Liver (tissue), 3 donors: Measurements from ENCODE around the gene PRR36.

ENCODE experiments used
- FOXA1 ChIP-seq: IDR thresholded peaks from 2 replicates; pipeline ENCODE4 v1.6.1; 2016; ENCODE audit warnings: antibody characterized with exemption
- FOXA2 ChIP-seq: IDR thresholded peaks from 2 replicates; pipeline ENCODE4 v1.6.1; 2016; ENCODE audit warnings: antibody characterized with exemption
- HNF4A ChIP-seq, 2 donors: conservative IDR thresholded peaks; 2 replicates each; pipeline ENCODE4 v1.6.1; 2016; ENCODE audit warnings: antibody characterized with exemption in 2 of 2, mild to moderate bottlenecking in 2 of 2
- JUND ChIP-seq, 2 donors: IDR thresholded peaks; 2 replicates each; pipeline ENCODE4 v1.6.1; 2016; ENCODE audit warnings: antibody characterized with exemption in 2 of 2
- NR2F2 ChIP-seq: IDR thresholded peaks from 2 replicates; pipeline ENCODE4 v1.6.1; 2016; ENCODE audit warnings: antibody characterized with exemption
- RAD21 ChIP-seq, 2 donors: IDR thresholded peaks; 2 replicates each; pipeline ENCODE4 v1.6.1; 2016; ENCODE audit warnings: antibody characterized with exemption in 2 of 2, mild to moderate bottlenecking in 2 of 2
- SP1 ChIP-seq: IDR thresholded peaks from 2 replicates; pipeline ENCODE4 v1.6.1; 2018; ENCODE audit warnings: antibody characterized with exemption, mild to moderate bottlenecking
- TAF1 ChIP-seq: conservative IDR thresholded peaks from 2 replicates; pipeline ENCODE4 v1.6.1; 2016; ENCODE audit warnings: antibody characterized with exemption, mild to moderate bottlenecking
- YY1 ChIP-seq: IDR thresholded peaks from 2 replicates; pipeline ENCODE4 v1.6.1; 2016; ENCODE audit warnings: antibody characterized with exemption, mild to moderate bottlenecking
- TF ChIP-seq, protein P1 (sequence below): fragments of 150-350 bp; IDR thresholded peaks from 2 replicates; pipeline ENCODE4 v1.5.1; 2017; ENCODE audit warnings: improper control_type of control experiment, low read depth, low read length; ENCODE audit not compliant: missing input control
- TF ChIP-seq, protein P2 (sequence below): IDR thresholded peaks from 2 replicates; pipeline ENCODE4 v1.6.1; 2016; ENCODE audit warnings: antibody characterized with exemption
- TF ChIP-seq, protein P3 (sequence below): IDR thresholded peaks from 2 replicates; pipeline ENCODE4 v1.6.1; 2016; ENCODE audit warnings: antibody characterized with exemption
- TF ChIP-seq, protein P4 (sequence below): IDR thresholded peaks from 2 replicates; pipeline ENCODE4 v1.6.1; 2016; ENCODE audit warnings: antibody characterized with exemption, mild to moderate bottlenecking
- TF ChIP-seq, protein P5 (sequence below): IDR thresholded peaks from 2 replicates; pipeline ENCODE4 v1.6.1; 2016; ENCODE audit warnings: antibody characterized with exemption
- donor health status: healthy.
- donor health status: healthy.

DNA sequence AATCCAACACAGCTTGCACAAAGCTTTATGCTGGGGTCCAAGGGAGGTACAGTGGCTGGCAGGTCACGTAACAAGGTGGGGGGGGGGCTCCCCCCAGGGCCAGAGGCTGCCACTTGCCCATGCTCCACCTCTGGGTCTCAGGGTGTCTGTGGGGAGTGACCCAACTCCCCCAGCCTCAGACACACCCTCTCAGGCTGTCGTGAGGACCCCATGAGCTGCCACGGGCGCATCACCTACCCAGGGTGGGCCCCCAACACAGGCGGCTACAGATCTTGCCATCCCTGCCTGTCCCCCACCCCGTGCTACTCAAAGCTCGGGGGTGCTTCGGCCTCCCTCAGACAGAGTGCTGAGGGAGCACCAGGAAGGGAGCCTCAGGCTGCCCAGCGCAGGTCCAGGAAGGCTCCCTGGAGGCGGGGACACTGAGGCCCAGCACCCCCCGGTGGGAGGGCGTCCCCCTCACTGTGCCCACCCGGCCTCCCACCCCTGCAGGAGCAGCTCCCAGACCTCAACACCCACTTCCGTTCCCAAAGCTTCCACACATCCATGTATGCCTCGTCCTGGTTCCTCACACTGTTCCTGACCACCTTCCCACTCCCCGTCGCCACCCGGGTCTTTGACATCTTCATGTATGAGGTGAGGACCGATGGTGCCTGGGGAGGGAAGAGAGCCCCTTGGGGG lies 23.1 kb downstream of the PRR36 start:
- no peak for TF ChIP-seq FOXA1
- TF ChIP-seq, protein P1, sequence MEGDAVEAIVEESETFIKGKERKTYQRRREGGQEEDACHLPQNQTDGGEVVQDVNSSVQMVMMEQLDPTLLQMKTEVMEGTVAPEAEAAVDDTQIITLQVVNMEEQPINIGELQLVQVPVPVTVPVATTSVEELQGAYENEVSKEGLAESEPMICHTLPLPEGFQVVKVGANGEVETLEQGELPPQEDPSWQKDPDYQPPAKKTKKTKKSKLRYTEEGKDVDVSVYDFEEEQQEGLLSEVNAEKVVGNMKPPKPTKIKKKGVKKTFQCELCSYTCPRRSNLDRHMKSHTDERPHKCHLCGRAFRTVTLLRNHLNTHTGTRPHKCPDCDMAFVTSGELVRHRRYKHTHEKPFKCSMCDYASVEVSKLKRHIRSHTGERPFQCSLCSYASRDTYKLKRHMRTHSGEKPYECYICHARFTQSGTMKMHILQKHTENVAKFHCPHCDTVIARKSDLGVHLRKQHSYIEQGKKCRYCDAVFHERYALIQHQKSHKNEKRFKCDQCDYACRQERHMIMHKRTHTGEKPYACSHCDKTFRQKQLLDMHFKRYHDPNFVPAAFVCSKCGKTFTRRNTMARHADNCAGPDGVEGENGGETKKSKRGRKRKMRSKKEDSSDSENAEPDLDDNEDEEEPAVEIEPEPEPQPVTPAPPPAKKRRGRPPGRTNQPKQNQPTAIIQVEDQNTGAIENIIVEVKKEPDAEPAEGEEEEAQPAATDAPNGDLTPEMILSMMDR: no peak
- TF ChIP-seq NR2F2: no peak
- TF ChIP-seq TAF1: no peak
- TF ChIP-seq HNF4A (conservative IDR thresholded peaks at IDR 0.05): no peak
- no peak for TF ChIP-seq JUND (IDR thresholded peaks at IDR 0.05)
- TF ChIP-seq, protein P2, sequence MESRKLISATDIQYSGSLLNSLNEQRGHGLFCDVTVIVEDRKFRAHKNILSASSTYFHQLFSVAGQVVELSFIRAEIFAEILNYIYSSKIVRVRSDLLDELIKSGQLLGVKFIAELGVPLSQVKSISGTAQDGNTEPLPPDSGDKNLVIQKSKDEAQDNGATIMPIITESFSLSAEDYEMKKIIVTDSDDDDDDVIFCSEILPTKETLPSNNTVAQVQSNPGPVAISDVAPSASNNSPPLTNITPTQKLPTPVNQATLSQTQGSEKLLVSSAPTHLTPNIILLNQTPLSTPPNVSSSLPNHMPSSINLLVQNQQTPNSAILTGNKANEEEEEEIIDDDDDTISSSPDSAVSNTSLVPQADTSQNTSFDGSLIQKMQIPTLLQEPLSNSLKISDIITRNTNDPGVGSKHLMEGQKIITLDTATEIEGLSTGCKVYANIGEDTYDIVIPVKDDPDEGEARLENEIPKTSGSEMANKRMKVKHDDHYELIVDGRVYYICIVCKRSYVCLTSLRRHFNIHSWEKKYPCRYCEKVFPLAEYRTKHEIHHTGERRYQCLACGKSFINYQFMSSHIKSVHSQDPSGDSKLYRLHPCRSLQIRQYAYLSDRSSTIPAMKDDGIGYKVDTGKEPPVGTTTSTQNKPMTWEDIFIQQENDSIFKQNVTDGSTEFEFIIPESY: no peak
- no peak for TF ChIP-seq RAD21 (IDR thresholded peaks at IDR 0.05)
- no peak for TF ChIP-seq SP1
- TF ChIP-seq, protein P3, sequence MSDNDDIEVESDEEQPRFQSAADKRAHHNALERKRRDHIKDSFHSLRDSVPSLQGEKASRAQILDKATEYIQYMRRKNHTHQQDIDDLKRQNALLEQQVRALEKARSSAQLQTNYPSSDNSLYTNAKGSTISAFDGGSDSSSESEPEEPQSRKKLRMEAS: no peak
- TF ChIP-seq, protein P4, sequence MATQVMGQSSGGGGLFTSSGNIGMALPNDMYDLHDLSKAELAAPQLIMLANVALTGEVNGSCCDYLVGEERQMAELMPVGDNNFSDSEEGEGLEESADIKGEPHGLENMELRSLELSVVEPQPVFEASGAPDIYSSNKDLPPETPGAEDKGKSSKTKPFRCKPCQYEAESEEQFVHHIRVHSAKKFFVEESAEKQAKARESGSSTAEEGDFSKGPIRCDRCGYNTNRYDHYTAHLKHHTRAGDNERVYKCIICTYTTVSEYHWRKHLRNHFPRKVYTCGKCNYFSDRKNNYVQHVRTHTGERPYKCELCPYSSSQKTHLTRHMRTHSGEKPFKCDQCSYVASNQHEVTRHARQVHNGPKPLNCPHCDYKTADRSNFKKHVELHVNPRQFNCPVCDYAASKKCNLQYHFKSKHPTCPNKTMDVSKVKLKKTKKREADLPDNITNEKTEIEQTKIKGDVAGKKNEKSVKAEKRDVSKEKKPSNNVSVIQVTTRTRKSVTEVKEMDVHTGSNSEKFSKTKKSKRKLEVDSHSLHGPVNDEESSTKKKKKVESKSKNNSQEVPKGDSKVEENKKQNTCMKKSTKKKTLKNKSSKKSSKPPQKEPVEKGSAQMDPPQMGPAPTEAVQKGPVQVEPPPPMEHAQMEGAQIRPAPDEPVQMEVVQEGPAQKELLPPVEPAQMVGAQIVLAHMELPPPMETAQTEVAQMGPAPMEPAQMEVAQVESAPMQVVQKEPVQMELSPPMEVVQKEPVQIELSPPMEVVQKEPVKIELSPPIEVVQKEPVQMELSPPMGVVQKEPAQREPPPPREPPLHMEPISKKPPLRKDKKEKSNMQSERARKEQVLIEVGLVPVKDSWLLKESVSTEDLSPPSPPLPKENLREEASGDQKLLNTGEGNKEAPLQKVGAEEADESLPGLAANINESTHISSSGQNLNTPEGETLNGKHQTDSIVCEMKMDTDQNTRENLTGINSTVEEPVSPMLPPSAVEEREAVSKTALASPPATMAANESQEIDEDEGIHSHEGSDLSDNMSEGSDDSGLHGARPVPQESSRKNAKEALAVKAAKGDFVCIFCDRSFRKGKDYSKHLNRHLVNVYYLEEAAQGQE: no peak
- no peak for TF ChIP-seq FOXA2
- TF ChIP-seq, protein P5, sequence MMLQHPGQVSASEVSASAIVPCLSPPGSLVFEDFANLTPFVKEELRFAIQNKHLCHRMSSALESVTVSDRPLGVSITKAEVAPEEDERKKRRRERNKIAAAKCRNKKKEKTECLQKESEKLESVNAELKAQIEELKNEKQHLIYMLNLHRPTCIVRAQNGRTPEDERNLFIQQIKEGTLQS: no peak
- TF ChIP-seq YY1: no peak
